Fibroblast of peridontal ligament (primary cell): Measurements from ENCODE around the gene PLEKHG1.

Source experiments
- DNase-seq: peaks from one replicate; pipeline ENCODE4 v3.0.0-alpha.2; 2010; ENCODE audit errors: extremely low read depth

The PLEKHG1 gene

DNA sequence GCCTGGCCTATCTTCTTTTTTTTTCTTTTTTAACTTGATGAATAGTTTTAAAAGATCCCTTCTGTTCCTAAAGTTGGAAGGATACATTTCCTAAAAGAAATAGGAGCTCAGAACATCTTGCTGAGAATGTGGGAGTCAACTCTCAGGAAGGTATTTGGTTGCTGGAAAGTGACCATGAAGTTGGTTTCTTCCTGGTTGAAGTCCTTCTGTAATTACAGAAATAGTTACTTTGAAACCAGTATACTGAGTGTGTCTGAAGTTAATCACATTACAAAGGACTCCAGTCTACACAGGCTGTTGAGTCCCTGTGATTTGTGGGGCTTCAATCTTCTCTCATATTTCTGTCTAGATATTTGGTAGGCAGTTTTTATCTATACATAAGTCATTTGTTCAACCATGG lies 9.8 kb upstream of the PLEKHG1 start:
- DNase-seq, result no peak

DNA sequence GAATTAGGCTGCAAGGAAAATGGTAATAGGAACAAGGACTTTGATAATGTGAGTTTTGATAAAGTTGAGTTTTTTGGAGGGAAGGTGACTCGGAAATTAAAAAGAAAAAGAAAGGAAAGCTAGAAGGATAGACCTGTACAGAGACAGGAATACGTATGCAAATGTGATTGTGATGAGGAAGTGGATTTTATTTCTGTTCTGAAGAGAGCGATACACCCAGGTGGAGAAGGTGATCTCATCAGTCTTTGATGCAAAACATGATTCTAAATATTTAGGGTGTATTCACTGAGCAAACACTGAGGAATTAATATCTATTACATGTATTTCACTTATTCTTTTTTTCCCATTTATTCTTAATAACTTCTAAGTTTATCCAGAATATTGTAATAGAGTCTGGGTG lies 9.2 kb upstream of the PLEKHG1 start:
- DNase-seq, result no peak

DNA sequence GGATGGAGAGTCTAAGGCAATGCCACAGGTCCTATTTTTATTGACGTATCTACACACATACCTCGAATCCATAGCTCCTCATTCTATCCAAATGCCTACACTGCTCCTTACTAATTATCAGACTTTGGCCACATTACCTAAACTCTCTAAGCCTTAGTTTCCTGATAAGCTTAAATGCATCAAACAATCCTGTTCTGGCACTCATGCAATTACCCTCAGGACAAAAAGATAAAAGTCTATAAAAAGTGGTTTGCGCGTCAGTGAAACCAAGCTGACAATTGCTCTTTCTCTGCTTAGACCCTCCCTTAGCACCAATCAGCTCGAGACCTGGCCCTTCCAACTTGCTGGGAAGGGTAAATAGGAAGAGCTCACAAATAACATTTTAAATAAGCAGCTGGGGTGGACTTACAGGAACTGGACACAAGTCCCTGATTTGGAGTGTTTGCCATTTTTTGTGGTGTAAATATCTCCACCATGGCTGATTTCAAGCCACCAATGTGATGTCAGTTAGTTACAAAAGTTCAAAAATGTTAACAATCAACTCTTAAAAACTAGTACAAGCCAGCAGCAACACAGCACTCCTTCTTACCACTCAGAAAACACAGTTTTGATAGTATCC lies 7.2 kb upstream of the PLEKHG1 start:
- DNase-seq, result no peak

DNA sequence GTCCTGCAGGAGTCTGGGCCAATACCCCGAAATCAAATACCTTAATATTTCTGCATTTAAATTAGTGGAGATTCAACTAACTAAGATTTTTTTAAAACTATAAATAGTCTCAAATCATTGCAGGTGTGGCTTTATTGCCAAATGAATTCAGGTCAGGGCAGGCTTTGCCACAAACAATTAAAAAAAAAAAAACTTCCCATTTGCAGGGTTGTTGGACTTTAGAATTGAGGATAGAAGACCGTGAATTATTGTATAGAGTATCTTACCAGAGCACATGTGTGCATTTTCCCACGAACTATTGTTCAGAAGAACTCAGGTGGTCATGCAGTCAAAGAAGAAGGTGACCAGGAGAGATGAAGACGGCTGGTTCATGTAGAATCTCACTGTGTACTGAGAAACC lies 6.6 kb upstream of the PLEKHG1 start:
- no peak for DNase-seq

DNA sequence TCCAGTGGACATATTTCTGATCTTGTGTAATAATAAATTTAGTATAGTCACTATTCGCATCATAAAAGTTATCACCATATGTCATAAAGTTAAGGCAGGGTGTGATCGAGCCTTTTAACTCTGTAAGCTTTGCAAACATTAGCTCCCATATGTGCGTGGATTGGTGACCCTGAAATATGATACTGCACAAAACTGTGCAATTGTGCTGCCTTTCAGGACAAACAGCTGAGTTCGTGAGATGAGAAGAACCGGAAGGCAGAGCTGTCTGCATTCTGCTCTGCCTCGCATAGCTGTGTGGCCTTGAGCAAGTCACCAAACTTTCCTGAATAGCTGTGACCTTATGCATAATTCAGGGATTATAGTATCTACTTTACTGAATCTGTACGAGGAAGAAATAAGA lies 3.2 kb upstream of the PLEKHG1 start:
- DNase-seq, result no peak

DNA sequence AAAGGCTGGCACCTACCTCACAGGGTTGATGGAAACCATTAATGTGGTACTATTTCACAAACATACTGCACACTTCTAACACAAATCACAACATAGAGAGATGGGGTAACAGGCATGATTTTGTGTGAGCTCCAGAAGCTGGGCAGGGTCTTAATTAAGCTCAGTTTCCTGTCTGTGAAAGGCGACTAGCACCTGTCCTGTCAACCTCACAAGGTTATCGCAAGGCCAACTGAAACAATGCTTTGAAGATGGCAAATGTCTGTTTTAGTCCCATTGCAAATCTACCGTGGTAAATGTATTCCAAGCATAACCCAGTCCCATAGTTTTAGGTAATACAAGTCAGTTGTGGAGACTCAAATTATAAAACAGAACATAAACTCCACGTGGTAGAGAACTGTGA lies 1.3 kb upstream of the PLEKHG1 start:
- no peak for DNase-seq

DNA sequence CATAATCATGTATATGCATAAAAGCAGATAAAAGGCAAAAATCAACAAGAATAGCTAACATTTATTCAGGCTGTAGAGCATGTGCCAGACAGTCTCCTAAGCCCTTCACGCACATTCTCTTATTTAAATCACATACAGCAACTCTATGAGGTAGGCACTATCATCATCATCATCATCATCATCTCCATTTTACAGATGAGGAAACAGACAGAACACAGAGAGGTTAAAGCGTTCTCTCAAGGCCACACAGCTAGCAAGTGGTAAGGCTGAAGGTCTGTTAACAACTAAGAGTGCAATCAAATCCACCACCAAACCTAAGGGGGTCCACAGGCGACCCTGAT lies 857 bp upstream of the PLEKHG1 start:
- no peak for DNase-seq

DNA sequence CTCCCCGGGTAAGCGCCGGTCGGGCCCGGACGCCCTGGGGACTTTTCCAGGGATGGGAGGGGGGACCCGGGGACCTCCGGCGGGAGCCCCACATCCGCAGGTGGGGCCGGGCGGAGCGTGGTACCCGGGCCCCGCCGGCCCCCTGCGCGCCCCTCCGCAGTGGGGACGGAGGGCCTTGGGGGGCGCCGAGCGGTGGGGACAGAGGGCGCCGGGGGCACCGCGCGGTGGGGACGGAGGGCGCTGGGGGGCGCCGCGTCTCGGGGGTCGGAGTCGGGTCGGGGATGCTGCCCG lies 270 bp downstream of the PLEKHG1 start:
- DNase-seq, result no peak

DNA sequence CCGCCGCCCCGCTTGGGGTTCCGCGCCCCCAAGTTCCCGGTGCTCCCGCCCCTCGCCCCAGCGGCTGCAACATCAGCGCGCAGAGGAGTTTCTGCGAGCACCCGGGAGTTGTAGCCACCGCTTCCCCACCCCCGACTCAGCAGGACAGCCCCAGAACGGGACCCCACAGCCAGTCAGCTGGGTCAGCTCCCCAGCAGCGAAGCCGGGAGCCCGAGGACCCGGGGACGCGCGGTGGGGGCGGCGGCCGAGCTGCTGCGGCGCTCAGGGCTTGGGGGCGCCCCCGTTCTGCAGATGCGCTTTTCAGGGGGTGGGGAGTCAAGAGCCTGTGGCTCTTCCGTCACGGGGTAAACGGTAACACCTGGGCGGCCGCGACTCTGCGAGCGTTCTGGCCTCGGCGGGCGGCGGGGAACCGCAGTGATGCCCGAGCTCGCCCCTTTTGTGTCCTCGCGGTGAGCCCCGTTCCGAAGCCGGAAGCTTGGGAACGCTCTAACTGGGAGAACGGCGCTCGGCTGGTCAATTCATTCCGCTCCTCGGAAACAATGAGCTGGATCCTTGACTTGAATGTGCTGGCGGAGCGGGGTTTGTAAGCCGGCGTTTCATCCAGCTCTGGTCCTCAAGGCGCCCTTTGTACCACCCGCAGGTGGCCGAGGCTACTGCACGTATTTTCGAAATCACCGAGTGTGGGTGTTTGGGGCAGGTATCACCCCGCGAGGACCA lies 774 bp downstream of the PLEKHG1 start:
- peak; percentile 40 for DNase-seq

DNA sequence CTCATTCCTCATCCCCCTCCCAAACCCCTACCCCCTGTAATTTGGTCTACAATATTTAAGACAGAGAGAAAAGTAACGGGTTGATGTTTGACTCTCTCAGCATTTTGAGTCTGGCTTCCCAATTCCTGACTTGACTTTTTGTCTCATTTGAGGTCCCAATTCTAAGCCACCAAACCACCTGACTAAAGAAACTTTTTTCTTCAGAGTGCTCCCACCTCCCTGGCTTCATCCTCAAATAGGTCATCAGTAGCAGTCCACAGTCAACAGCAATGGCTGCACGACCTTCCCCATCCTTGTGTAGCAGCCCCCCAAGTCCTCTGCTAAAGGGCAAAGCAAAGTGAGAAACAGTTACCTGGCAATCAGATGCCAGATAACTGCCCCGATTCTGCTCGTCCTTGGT lies 1.8 kb downstream of the PLEKHG1 start:
- no peak for DNase-seq

DNA sequence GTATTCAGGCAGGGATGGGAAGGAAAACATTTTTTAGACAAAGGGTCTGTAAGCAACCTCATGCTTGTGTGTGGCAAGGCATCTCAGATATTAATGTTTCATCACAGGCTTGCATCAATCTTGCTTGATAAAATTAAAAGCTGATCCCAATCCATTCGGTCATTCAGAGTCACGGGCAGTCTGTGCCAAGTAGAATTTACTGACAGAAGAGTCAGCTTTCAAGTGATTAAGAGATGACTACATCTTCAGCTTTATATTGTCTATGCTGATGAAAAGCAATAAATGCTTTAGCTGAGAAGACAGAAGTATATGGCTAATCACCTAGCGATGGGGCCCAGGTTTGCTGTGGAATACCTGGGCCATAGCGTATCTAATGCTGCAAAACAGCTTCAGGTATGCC lies 3.5 kb downstream of the PLEKHG1 start:
- DNase-seq, result no peak

DNA sequence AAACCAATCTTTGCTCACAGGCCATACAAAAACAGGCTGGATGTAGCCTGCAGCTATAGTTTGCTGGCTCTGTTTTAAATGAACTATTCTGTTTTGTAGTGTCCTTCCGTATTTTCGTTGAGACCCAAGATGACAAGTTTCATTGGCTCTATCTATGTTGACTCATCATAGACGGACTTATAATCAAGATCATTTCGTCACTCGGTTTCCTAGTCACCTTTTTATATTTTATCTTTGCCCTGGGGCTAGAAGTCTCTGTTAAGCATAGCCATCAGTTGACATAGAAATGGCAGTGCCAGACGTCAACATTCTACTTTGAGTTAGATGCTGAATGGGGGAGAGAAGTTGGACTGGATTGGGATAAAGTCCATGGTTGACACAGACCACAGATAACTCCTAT lies 4.8 kb downstream of the PLEKHG1 start:
- no peak for DNase-seq

DNA sequence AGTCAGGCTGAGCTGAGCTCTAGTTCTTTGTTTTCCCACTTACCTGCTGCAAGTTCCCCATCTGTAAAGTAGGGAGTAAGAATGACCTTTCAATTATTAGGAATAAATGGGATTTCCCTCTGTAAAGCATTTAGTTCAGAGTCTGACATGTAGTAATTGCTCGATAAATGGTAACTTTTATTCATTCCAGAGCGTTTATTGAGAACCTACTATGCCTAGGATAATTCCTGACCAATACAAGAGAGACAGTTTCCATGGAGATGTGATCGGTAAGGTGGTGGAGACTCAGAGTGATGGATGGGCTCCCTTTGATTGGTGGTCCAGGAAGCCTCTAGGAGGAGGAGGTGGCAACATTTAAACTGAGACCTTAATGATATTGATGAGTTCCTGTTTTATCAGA lies 5.6 kb downstream of the PLEKHG1 start:
- no peak for DNase-seq

DNA sequence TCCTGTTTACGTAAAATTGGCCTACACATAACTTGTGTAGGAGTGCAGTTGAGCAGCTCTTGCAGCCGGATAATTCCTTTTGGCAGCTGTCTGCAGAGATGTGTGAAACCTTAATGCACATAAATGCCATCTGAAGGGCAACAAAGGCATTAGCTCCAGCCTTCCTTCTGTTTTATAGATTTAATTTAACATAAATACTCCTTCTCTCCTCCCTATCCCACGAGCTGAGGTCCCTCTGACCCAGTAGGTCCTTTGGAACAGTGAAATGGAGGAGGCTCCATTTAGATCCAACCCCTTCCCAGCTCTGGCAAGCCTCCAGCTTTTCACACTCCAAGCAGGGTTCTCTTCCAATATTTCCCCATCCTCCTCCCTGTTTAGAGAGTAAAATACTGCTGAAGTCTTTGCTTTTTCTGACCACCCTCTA lies 6.5 kb downstream of the PLEKHG1 start:
- DNase-seq, result no peak

DNA sequence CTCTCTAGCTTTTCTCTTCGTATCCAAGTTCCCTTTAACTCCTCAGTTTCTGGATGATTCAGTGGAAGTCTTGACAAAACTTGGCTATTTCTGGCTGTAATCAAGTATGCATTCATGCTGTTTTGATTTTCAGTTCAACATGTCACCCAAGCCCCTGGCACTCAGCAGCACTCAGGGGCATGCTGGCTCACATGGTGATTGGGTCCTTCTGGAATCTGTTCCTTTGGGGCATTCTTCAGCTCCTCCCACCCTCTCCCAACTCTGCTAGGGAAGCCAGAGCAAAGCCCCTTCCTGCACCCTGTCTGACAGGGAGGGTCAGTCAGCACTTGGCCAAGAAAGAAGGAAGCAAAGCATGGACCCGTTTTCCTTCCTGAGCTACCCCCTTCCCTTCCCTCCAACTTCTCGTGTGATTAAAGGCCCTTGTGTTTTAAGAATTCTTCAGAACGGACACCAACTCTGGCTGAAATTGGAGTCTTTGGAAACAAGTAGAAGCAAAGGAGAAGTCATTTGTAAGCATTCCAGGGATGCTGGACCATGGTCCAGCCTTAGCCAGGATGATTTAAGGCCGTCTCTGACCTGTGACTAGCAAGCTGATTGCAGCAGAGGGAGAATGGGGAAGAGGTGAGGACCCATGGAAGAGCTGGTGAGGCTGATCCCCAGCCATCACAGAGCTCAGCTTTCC lies 7.1 kb downstream of the PLEKHG1 start:
- no peak for DNase-seq

DNA sequence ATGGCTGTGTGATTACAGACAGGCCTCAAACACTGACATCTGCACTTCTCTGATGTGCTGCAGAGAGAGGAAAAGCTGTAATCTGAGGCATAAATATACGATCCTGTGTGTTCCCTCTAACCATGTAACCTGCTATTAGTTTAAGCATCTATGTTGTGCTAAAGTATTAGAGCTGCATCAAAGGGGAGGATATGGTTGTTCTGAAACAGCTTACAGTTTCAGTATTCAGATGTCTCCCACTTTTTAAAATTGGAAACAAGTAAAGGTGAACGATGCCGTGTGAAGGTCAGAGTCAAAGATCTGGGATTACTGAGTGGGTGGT lies 7.6 kb downstream of the PLEKHG1 start:
- no peak for DNase-seq

DNA sequence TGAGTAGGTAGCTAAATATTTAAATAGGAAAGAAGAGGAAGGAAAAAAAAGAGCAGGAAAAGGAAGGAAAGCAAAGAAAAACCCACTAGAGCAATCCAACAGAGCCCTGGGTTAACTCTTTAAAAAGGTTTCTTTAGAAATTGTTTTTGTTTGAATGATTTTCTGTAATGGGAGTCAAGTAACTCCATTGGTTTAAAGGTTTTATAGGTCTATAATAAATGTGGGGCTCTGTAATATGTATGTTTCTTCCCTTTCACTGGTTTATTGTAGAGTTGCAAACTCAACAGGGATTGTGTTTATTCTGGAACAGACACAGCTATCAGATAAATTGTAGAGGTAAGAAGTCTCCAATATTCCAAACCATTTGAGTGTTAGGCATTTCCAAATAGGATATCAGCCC lies 10.9 kb downstream of the PLEKHG1 start:
- DNase-seq, result no peak

DNA sequence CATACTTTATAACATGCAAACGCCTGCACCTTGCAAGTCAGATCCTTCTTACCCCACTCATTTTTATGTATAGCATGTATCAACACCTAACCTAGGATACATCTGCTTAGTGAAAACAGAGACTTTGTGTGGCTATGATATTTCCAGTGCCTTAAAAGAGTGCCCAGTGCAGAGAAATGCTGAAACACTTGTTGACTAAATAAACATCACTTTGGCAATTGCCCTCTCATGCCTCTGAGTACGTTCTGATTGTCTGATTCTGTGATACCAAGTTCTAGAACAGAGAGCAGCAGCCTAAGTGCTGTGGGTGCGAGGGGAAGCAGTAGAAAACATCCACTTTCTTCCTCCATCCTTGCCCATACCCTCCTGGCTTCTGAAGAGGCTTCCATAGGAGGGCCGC lies 13.6 kb downstream of the PLEKHG1 start:
- DNase-seq, result no peak

DNA sequence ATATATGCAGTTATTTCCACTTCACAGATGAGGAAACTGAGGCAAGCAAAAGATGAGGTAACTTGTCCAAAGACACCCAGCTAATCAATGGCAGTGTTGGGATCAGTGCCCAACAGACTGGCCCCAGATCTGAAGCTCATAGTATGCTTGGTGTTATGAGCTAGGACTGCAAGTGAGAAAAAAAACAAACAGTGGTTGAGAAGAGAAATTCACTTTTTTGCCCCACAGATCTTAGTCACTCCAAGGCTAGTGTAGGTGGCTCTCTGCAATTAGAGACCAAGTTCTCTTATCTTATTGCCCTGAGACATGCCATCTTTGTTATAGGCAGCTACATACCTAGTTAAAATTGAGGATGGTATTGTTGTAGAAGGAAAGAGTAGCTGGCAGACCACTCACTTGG lies 16.3 kb downstream of the PLEKHG1 start:
- no peak for DNase-seq

DNA sequence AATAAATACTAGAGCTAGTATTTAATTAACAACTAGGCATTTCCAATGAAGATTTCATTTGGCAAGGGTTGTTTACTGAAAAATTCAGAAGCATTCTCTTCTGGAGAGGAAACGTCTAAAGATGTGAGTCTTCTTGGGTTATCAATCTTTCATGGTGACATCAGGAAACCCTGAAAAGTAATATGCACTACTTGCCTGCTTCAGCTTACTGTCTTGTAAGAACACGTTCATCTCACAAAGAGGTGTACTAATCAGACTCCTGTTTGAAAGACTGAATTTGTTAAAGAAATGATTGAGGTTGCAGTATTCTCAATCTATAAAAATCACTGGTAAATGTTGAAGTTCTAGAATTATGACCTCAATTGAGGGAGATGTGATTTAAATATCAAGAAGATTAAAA lies 16.9 kb downstream of the PLEKHG1 start:
- DNase-seq, result no peak

DNA sequence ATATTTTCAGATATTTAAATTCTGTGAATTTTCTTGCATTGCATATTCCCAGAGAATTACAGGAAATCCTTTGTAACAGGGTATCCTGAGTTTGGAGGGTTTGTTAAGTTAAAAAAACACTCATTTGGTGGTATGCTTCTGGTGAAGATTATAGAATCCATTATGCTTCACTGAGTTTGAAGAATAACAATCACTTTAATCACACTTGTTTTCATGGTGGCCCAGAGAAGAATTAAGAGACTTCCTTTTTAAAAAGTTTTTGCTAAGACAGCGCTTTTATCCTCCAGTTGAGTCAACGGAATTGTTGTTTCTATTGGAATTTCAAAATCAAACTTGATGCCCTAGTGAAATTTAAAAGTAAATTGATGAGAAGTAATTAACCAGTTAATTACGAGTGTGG lies 17.4 kb downstream of the PLEKHG1 start:
- no peak for DNase-seq

DNA sequence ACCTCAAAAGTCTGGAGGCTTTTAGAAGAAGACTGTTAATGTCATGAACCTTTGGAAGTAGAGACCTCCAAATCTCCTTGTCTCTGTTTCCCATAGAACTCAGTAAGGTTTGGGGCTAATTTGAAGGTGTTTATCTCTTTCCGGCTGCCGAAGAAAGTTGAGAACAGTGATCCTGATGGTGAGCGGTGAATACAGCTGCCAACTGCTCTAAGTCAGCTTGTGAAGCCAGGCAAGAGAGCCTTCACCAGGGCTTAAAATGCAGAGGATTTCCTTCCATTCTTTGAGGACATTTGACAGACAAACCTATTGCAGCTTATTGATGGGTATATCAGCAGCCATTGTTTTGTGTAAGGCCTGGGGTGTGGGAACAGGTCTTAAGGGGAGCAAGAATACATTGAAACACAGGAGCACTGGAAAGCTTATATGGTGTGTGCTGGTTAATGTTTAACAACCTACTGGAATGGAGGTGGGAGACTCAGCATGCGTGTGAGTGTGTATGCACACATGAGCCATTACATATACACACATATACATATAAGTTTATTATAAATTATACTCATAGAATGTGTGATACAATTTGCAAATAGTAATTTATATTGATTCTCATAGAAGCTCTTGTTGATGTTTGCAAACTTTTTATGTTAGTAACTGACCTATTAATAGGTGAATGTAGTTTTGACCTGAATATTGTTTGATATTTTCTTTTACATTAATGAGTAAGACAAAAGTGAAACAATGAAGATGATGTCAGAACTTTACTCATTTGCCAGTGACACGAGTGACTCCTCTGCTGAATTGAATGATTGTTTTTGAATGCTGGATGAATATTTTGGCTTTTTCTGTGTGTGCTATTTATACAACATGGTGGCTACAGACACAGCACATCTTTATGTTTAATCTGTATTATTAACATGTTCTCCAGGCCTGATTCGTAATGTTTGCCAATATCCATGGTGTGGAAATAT lies 18.1 kb downstream of the PLEKHG1 start:
- no peak for DNase-seq

DNA sequence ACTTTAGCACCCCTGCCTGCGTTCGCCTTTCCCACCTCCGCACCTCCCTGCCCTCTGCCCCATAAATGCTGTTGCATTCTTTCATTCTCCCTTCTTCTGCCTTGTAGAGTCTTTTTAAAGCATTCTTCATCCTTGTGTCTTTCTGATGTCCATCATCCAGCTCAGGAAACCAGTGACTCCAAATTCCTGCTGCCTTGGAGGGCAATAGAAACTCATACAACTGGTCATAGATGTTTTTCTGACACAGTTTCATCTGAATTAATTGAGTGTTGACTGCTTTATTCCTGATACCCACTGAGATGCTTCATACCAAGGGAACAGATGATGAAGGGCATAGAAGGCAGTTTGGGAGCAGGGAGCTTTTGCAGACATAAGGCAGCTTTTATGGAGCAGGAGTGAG lies 19.6 kb downstream of the PLEKHG1 start:
- no peak for DNase-seq
